ENCODE measurements around the gene UTS2B.

DNA sequence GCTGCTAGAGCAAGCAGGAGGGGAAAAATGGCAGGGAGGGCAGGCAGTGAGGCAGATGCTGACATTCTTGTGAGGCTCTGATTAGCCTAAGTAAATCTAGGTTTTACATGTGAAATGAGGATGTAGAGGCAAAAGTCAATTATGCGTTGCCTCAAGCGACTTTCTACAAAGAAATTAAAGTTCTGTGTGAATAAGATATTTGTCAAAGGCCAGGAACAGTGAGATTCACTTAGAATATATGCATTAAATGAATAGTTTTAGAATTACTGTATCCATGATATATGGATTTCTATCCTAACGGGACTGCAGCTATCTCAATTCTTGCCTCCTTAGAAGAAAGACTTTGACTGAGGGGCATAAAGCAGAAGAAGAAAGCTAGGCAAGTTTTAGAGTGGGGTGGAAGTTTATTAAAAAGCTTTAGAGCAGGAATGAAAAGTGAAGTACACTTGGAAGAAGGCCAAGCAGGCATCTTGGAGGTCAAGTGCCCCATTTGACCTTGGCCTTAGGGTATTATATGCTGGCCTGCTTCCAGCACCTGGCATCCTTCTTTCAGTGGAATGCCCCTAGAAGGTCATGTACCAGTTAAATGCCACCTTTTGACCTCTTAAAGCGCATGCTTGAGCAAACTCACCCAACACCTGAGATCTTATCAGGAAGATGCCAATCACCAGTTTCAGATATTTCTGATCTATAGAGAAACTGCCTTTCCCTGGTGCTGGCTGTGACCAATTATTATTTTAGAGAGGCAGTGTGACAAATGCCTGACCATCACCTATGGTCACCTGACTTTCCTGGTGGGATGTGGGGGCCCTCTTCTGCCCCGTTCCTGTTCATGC lies 93.1 kb downstream of the UTS2B start:
- TF ChIP-seq, protein P1, sequence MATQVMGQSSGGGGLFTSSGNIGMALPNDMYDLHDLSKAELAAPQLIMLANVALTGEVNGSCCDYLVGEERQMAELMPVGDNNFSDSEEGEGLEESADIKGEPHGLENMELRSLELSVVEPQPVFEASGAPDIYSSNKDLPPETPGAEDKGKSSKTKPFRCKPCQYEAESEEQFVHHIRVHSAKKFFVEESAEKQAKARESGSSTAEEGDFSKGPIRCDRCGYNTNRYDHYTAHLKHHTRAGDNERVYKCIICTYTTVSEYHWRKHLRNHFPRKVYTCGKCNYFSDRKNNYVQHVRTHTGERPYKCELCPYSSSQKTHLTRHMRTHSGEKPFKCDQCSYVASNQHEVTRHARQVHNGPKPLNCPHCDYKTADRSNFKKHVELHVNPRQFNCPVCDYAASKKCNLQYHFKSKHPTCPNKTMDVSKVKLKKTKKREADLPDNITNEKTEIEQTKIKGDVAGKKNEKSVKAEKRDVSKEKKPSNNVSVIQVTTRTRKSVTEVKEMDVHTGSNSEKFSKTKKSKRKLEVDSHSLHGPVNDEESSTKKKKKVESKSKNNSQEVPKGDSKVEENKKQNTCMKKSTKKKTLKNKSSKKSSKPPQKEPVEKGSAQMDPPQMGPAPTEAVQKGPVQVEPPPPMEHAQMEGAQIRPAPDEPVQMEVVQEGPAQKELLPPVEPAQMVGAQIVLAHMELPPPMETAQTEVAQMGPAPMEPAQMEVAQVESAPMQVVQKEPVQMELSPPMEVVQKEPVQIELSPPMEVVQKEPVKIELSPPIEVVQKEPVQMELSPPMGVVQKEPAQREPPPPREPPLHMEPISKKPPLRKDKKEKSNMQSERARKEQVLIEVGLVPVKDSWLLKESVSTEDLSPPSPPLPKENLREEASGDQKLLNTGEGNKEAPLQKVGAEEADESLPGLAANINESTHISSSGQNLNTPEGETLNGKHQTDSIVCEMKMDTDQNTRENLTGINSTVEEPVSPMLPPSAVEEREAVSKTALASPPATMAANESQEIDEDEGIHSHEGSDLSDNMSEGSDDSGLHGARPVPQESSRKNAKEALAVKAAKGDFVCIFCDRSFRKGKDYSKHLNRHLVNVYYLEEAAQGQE (IDR thresholded peaks at IDR 0.05; ENCODE audit: insufficient read depth in 1 of 2, low read depth in 2 of 2, low read length in 2 of 2) = no peak
- TF ChIP-seq TAF1 (IDR thresholded peaks at IDR 0.05; ENCODE audit: borderline replicate concordance, insufficient read depth, low read length) (no peak), POLR2AphosphoS5 (IDR thresholded peaks at IDR 0.05; ENCODE audit: low read depth, low read length) (no peak), SIN3A (IDR thresholded peaks at IDR 0.05; ENCODE audit: borderline replicate concordance, insufficient read depth, low read length) (no peak)

Data from PFSK-1 (cell line).